ENCODE data around the gene AQP2.

DNA sequence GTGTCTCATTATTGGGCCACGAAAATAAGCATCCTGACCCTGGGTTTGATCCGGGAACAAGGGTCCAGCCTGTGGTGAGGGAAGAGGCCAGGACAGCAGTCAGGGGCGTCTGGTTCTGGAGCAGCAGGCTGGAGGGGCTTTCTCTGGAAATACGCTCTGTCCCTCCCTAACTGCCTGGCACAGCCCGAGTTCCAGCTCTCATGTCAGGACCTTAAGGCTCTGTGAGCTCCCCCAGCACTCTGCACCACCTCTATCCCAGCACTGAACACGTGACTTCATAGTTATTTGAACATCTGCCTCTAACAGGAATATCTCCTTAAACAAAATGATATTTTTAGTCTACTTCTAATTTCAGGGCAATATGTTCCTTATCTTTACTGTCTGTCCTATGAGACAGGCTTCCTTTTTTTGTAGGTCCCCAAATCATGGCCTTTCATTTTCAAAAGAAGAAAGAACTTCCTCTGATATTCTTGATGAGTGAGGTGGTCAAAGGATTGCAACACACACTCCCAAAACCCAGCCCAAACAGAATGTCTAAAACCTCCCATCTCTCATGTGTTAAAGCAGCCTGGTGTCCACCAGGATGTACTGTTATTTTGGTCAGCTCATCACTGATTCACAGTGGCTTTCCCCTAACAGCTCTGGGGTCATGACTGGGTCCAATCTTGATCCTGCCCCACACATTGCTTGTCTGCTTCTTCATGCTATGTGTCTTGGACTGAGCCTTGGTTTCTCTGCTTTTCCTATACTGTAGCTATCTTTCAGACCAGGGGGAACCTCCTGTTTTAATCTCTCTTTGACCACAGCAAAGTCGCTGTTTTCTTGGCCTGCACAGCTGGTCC lies 31.9 kb downstream of the AQP2 start:
- TF ChIP-seq, protein P1, sequence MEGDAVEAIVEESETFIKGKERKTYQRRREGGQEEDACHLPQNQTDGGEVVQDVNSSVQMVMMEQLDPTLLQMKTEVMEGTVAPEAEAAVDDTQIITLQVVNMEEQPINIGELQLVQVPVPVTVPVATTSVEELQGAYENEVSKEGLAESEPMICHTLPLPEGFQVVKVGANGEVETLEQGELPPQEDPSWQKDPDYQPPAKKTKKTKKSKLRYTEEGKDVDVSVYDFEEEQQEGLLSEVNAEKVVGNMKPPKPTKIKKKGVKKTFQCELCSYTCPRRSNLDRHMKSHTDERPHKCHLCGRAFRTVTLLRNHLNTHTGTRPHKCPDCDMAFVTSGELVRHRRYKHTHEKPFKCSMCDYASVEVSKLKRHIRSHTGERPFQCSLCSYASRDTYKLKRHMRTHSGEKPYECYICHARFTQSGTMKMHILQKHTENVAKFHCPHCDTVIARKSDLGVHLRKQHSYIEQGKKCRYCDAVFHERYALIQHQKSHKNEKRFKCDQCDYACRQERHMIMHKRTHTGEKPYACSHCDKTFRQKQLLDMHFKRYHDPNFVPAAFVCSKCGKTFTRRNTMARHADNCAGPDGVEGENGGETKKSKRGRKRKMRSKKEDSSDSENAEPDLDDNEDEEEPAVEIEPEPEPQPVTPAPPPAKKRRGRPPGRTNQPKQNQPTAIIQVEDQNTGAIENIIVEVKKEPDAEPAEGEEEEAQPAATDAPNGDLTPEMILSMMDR (IDR thresholded peaks at IDR 0.05; ENCODE audit: low read depth, low read length, poor library complexity, severe bottlenecking) = no peak
- TF ChIP-seq EZH2phosphoT487 (IDR thresholded peaks at IDR 0.05; ENCODE audit: borderline replicate concordance, low read length) = no peak
